Left forelimb (tissue), 1 donor: Measurements from ENCODE around the gene TSGA10IP.

Experiments
- DNase-seq: peaks from one replicate; pipeline ENCODE4 v3.0.0-alpha.2; 2018; ENCODE audit warnings: low spot score

TSGA10IP gene

DNA sequence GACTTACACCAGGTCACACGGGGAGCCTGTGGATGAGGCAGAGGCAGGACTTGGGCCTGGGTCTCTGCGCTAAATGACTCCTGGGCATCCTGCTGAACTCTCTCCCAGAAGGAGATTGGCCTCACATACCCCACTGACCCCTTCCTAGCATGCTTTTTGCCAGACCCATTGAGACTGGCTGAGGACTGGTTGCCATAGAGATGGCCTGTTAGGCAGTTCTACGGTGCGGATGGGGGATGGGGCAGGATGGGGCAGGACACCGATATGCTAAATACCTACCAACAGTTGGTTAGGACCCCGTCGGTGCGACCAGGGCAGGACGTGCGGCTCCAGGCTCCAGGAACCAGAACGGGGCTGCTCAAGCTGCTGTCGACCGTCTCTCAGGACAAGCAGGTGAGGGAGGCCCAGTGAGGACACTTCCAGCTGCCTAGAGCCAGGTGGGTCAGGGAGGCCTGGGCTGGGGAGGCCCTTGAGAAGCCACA lies at the start of gene TSGA10IP:
TSGA10IP (plus strand) TSS at position 51 of the 482 bp plus-strand sequence; CDS start at position 247, 196 bp downstream.
- DNase-seq = no peak

DNA sequence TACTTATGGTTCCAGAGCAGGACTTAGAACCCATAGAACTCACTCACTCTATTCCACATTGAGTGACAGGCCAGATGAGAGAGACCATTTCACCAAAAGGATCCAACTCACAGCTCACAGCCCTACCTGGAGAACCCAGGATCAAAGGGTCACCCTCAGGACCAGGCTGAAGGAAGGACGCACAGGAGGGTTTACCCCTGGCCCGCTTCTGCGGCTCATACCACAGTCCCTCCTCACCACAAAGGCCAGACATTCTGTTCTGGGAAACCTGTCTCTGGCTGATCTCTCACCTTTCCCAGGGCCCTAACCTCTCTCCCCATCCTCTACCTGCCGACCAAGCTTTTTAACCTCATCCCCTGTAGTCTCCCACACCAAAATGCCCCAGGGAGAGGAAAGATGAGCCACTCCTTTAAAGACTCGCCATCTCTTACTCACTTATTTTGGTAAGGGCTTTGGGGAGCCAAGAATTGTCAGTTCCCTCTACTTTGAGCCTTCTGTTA lies 49.7 kb upstream of the TSGA10IP start:
- no peak for DNase-seq

DNA sequence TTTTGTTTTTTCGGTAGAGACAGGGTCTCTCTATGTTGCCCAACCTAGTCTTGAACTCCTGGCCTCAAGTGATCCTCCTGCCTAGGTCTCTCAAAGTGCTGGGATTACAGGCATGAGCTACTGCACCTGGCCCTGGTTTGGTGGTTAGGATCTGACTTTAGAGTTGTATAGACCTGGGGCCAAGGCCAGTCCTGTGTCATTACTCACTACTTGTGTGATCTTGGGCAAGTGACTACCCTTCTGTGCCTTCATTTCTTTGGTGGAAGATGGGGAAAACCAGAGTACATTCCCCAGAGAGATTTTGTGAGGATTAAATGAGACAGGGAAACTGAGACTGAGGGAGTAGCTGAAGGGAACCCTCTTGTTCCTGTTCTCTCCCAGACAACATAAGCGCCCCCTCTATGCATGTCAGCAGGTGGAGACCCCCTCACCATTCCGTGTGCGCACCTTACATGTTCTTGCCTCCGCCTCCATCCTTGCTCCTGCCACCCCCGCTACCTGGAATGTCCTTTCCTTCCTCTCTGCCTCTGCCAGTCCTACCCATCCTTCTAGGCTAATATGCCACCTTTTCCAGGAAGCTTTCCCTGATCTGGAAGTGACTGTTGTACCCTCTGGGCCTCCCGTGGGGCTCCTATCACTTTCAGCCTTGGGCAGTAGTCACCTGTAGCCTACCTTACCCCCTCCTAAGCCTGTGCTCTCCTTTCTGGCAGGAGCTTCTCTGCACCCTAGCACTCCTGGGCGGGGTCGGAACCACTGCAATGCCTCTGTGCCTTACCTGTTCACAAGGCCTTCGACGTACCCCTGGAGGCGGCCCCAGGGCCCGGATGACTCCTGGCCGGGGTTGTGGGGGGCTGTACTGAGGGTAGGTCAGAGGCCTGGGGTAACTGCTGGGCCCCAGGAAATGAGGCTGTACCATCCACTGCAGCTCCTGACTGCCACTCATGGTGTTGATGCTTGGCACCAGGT lies 49.0 kb upstream of the TSGA10IP start:
- no peak for DNase-seq

DNA sequence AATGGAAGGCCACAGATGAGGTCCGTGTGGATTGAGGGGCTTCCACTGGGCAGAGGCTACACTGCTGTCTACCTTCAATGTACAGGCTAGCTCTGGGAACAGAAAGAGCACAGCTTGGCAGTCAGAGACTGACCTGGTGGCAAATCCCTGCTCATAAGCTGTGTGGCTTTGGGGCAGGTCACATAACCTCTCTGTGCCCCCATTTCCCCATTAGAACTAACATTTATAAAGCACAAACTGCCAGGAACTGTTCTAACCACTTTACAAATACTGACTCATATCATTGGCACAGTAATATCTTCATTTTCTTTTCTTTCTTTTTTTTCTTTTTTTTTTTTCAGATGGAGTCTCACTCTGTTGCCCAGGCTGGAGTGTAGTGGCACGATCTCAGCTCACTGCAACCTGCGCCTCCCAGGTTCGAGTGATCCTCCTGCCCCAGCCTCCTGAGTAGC lies 48.2 kb upstream of the TSGA10IP start:
- DNase-seq = no peak

DNA sequence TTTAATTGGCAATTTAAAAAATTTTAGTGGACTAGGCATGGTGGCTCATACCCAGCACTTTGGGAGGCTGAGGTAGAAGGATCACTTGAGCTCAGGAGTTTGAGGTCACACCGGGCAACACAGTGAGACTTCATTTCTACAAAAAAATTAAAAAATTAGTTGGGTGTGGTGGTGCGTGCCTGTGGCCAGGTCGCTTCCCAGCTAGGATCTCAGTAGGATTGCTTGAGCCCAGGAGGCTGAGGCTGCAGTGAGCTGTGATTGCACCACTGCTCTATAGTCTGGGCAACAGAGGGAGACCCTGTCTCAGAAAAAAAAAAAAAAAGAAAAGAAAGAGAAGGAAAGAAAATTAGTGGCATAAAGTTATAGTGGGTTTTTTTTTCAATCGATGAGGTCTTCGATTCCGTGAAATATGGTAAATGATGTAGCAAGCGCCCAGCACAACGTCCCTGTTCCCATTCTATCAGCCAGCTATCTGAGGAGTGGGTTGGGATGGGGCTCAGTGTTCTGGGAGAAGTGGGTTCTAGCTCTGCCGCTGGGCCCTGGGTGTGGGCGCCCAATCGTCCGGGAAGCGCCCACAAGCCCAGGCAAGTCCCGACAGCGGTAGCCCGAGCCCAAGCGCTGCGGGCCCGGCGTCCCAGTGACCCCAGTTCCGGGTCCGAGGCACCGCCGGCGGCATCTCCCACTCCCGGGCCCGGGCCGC lies 46.5 kb upstream of the TSGA10IP start:
- no peak for DNase-seq

DNA sequence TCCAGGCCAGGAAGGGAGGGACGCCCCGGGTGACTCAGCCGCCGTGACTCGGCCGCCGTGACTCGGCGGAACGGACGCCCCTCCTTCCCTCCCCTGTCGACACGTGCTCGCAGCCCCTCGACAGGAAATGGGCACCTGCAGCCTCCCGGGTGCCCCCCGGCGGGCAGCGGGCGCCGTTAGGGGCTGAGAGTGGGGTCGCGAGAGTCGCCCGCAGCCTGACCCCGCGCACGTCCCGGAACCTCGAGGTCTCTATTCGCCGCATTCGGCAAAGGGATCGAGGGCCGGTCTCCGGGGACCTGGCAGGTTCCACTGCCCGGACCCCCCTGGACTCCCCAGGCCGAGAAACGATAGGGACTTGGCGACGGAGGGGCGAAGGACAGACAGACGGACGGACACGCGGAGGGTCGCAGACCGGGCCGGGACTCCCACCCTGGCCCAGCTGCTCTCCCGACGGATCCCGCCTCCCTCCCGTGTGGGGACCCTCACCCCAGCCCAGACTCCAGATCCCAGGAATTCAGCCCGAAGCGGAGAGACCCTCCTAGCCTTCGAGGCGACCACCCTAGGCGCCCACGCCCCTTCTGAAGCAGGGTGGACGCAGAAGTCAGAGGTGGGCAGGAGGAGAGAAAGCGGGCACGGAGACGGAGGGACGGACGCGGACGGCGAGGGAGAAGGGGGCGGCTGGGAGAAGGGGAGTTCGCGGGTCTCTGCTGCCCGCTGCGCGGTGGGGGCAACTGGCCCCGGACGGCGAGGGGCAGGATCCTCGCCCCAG lies 45.7 kb upstream of the TSGA10IP start:
- DNase-seq = no peak

DNA sequence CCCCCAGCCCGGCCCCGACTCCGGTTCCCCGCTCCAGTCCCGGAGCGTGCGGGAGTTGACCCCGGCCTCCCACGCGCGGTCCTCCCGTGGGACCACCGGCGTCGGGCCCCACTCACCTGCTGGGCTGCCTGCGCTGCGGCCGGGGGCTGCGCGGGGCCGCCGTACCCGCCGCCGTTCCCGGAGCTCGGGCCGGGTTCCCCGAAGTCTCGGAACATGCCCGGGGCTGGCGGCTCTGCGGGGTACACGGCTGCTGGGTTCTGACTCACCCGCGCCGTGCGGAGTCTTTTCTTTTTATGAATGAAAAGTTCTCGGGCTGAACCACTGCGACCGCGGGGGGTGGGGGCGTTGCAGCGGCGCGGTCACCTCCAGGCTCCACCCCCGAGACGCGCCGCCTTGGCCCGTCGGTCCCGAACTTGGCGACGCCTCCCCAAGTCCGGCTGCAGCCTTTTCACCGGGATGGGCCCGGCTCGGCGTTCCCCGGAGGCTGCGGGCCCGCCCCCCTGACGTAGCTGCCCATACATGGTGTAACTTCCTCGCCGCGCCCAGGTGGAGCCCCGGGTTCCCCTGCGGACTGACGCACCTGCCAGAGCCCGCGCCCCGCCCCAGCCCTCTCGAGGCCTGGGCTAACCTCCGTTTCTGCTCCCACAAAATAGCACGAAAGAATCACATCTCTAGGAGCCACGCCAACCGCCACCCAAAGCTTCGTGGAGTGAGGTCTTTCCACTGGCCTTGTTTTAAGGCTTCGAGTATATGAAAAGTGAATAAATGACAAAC lies 45.0 kb upstream of the TSGA10IP start, which contains the start of gene FOSL1:
FOSL1 (minus strand) TSS at position 264 of the 774 bp plus-strand sequence; CDS start at position 215, 49 bp downstream.
- DNase-seq = no peak

DNA sequence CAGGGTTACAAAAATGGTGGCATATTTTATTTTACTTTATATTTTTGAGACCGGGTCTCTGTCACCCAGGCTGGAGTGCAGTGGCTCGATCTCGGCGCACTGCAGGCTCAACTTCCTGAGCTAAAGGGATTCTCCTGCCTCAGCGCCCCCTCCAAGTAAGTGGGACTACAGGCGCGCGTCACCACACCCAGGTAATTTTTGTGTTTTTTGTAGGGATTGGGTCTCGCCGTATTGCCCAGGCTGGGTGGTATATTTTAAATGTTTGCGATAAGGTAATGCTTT lies 44.4 kb upstream of the TSGA10IP start:
- no peak for DNase-seq

DNA sequence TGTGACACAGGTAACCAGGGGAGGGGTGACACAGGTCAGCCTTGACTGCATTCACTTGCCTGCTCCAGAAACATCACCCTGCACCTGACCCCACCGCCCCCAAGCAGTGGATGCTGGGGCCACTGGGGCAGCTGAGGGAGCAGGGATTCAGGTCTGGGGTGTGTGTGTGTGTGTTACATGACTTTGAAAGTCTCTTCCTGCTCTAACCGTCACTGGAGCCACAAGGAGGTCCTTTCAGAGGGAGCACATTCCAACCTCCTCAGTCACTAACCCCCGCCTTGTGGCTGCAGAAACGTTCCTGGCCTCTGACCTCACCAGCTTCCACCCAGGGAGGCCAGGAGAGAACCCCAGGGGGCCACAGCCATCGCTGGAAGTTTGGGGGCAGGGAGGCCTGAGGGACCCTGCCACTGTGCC lies 42.2 kb upstream of the TSGA10IP start:
- no peak for DNase-seq

DNA sequence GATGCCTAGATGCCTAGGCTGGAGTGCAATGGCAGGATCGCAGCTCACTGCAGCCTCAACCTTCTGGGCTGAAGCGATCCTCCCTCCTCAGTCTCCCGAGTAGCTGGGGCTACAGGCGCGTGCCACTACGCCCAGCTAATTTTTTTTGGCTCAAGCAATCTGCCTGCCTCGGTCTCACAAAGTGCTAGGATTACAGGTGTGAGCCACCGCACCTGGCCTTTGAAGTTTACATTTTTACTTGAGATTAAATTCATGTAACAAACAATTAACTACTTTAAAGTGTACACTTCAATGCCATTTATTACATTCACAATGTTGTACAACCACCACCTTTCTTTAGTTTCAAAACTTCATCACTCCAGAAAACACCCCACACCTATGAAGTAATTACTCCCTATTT lies 41.6 kb upstream of the TSGA10IP start:
- DNase-seq = no peak

DNA sequence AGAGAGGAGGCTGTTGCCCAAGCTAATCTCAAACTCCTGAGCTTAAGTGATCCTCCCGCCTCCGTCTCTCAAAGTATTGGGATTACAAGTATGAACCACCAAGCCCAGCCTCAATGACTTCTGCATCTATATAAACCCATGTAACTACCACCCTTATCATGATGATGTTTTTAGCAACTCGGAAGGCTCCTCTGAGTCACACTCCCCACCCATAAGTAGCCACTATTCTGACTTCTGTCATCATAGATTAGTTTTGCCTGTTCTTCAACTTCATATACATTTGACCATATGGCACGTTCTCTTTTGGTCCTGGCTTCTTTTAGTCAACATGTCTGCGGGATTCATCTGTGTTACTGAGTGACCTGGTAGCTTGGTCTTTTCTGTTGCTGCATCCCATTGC lies 38.7 kb upstream of the TSGA10IP start:
- DNase-seq = no peak

DNA sequence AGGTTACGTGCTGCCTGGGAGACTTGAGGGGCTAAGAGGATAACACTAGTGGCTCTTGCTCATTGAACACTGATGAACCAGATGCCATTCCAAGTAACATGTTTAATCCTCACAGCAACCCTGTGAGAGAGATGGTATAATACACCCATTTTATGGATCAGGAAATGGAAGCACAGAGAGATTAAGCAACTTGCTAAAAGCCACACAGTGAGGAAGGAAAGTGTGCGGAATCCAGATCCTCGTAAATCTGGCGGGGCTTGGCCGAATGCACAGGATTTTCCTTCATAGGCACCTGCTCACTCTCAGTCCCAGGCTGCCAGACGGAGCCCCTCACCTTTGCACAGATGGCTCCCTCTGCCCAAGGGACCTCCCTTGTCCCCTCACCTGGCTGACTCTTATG lies 37.4 kb upstream of the TSGA10IP start:
- DNase-seq = no peak

DNA sequence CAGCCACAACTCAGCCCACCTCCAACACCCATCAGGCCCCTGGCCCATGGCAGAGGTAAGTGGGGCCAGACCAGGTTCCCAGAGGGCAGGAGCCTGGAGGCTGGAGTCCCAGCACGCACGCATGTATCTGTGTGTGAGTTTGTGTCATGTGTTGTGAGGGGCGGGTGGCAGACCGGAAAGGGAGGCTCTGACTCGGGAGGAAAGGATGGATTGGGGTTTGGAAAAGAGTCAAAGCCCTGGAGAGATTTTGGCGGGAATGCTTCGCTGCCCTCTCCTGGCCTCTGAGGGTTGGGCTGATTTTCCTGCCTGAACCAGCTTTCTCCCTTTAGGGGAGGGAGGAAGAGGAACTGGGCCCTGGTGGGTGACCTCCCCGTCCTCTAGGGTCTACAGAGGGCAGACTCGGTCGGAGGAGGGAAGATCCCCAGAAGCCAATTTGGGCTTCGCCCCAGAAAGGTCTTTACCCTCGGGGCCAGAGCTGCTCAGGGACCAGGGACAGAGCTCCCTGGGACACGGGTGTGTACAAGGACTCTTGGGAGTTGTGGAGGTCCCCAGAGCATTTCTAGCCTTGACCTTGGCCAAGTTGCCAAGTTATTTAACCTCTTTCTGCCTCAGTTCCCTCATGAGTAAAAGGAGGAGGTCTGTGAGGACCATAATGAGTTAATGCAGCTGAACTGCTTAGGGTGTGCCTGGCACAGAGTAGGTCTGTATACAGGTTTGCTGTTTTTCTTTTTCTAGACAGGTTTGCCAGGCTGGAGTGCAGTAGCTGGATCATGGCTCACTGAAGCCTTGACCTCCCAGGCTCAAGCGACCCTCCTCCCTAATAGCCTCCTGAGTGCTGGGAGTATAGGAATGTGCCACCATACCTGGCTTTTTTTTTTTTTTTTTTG lies 33.4 kb upstream of the TSGA10IP start:
- no peak for DNase-seq

DNA sequence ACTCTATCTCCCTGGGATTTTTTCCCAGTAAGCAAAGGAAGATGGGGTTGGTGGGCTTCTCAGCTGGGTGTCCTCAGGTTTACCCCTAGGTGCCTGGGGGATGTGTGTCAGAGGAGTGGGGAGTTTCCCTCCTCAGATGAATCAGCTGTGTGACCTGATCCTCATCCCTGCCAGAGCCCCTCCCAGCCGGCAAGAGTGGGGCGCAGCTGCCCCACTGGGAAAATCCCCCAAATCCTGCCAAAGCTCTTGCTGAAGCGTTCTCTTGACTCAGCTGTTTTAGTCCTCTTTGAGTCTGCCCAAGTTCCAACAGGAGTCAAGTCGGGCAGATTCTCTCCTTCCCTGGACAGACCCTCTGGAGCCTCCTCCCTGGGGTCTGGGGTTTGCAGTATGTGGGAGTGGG lies 32.4 kb upstream of the TSGA10IP start:
- DNase-seq = no peak

DNA sequence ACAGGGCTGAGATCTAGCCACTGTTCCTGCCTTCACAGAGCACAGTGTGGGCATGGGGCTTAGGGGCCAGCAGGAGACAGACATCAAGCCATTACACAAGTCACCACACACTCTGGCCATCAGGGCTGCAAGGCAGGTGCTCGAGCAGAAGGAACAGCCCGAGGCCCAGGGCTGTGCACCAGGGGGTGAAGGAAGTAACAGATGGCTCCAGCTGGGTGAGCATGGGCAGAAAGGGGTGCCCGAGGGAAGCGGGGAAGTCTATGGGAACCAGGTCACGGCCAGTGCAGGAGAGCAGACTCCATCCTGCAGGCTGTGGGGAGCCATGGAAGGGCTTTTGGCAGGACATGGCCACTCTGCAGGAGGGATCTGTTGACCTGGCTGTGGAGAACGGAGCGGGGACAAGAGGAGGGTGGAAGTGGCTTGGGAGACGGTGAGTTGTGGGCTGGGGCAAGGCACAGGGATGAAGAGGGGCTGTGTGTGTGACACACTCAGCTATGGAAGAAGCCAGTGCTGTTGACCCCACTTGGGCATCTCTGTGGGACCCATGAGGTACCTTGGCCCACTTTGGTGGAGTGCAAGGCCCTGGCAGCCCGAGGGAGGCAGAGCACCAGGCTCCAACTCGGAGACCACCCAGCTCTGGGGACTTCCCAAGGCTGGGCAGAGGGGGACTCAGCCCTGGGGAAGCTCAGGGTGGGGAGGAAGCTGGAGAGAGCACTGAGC lies 30.0 kb upstream of the TSGA10IP start:
- no peak for DNase-seq

DNA sequence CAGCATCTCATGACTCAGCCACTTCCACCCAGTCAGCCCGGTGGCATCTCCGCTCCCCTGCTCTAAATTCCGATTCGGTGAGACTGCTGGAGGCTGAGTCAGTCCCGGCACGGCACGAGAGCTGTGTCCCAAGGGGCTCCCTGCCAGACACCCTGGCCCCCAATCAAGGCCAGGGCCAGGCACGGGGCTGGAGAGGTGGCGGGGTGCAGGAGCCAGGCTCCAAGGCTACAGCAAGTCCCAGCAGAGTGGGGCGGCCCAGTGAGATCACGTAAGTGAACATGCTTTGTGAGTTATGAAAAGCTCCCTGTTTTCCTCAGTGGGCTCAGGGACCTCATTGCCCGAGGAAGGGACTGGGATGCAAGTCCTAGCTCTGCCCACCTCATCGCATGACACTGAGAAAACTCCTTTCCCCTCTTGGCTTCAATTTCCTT lies 29.4 kb upstream of the TSGA10IP start:
- no peak for DNase-seq

DNA sequence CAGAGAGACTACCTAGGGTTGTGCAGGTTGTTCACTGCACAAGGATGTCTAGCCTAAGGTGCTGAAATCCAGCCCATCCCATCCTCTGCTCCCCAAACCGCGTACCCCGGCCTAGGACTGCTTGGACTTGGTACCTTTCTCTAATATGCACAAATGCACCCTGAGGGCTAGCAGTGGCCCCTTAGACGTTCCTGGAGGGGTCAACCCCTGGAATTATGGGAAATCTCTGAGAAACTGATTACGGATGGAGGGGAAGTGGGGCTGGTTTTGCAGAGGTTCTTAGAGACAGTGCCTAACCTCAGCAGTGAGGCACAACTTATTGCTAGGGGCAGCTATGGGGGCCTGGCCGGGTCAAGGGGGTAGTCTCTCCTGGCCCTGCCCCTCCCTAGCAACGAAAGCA lies 28.9 kb upstream of the TSGA10IP start:
- no peak for DNase-seq

DNA sequence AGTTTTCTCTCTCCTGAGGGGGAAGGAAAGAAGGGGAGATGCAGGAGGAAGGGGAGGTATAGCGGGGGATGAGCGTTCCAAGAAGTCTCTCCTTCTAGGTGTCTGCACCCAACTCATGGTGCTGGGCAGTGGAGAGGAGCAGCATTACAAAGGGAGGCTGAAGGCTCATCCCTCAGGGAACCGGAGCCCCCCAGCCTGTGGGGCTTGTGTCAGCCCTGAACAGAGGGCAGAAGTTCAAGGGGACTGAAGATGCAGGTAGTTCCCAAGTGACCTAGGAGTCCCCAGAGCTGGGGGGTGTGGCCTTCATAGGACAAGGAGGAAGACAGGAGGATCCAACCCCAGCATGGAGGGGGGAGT lies 28.2 kb upstream of the TSGA10IP start:
- DNase-seq = no peak

DNA sequence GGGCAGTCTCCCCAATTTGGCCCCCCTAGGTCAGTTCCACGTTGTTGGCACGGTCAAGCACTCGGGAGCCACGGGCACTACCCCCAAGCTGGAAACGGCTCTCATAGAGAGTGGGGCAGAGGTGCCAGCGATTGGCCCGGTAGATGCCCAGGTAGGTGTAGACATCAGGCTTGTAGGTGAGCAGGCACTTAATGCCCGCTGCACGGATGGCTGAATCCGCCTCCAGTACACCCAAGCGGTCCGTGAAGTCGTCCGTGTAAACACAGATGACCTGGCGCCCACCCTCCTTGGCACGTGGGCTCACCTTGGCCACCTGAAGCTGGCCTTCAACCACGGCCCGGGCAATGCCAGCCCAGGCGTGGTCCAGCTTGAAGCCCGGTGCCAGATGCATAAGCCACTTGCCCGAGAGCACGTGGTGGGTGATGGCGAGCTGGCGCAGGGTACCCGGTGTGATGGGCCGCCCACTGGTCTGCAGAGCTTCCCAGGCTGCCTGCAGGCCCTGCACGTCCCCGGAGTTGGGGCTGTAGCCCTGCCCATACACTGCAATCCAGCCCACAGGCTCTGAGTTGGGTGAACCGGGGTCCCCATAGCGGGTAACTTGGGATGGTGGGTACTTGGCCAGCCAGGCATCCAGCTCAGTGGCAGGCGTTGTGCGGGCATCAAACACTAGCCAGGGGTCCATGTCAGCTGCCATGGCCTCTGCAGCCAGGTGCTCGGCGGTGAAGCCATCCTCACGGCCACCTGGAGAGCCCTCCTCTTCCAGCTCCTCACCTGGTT lies 27.7 kb upstream of the TSGA10IP start:
- no peak for DNase-seq
